ENCODE data around the gene ZSWIM8.

Gene ZSWIM8

DNA sequence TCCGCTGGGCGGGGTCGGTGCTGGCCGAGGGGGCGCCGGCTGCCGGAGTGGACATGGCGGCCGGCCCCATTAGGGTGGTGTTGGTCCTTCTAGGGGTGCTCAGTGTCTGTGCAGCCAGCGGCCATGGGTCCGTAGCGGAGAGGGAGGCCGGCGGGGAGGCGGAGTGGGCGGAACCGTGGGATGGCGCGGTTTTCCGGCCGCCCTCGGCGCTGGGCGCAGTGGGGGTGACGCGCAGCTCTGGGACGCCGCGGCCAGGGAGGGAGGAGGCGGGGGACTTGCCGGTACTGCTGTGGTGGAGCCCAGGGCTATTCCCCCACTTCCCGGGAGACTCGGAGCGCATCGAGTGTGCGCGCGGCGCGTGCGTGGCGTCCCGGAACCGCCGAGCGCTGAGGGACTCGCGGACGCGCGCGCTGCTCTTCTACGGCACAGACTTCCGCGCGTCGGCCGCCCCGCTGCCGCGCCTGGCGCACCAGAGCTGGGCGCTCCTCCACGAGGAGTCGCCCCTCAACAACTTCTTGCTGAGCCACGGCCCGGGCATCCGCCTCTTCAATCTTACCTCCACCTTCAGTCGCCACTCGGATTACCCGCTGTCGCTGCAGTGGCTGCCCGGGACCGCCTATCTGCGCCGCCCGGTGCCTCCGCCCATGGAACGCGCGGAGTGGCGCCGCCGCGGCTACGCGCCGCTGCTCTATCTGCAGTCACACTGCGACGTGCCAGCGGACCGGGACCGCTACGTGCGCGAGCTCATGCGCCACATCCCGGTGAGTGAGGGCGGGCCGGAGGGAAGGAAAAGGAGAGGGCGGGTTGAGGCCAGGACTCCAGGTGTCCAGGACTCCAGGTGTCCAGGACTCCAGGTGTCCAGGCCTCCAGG is 12.9 kb upstream of the ZSWIM8 start (continued):
- TF ChIP-seq ZNF830 (tag by site-specific recombination; IDR thresholded peaks at IDR 0.05; ENCODE audit: low read depth), result no peak
- no peak for TF ChIP-seq ZNF521 (tag by site-specific recombination; IDR thresholded peaks at IDR 0.05)
- 0 out of 2 replicates have a peak, but pooled peaks have one; percentile 28 for TF ChIP-seq MZF1 (tag by site-specific recombination; IDR thresholded peaks at IDR 0.05; ENCODE audit: borderline replicate concordance)
- TF ChIP-seq GLIS1 (tag by site-specific recombination; IDR thresholded peaks at IDR 0.05), result peak; percentile 88
- TF ChIP-seq, protein P1, sequence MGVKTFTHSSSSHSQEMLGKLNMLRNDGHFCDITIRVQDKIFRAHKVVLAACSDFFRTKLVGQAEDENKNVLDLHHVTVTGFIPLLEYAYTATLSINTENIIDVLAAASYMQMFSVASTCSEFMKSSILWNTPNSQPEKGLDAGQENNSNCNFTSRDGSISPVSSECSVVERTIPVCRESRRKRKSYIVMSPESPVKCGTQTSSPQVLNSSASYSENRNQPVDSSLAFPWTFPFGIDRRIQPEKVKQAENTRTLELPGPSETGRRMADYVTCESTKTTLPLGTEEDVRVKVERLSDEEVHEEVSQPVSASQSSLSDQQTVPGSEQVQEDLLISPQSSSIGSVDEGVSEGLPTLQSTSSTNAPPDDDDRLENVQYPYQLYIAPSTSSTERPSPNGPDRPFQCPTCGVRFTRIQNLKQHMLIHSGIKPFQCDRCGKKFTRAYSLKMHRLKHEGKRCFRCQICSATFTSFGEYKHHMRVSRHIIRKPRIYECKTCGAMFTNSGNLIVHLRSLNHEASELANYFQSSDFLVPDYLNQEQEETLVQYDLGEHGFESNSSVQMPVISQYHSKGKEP (tag by site-specific recombination; IDR thresholded peaks at IDR 0.05), result no peak
- TF ChIP-seq, protein P2, sequence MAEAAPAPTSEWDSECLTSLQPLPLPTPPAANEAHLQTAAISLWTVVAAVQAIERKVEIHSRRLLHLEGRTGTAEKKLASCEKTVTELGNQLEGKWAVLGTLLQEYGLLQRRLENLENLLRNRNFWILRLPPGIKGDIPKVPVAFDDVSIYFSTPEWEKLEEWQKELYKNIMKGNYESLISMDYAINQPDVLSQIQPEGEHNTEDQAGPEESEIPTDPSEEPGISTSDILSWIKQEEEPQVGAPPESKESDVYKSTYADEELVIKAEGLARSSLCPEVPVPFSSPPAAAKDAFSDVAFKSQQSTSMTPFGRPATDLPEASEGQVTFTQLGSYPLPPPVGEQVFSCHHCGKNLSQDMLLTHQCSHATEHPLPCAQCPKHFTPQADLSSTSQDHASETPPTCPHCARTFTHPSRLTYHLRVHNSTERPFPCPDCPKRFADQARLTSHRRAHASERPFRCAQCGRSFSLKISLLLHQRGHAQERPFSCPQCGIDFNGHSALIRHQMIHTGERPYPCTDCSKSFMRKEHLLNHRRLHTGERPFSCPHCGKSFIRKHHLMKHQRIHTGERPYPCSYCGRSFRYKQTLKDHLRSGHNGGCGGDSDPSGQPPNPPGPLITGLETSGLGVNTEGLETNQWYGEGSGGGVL (tag by site-specific recombination; IDR thresholded peaks at IDR 0.05), result peak; percentile 88
- no peak for TF ChIP-seq GFI1B (tag by site-specific recombination; IDR thresholded peaks at IDR 0.05)
- no peak for TF ChIP-seq ZNF404 (tag by site-specific recombination; IDR thresholded peaks at IDR 0.05)
- TF ChIP-seq ZFP41 (tag by site-specific recombination; IDR thresholded peaks at IDR 0.05; ENCODE audit: borderline replicate concordance), result no peak
- no peak for TF ChIP-seq ZNF311 (tag by site-specific recombination; IDR thresholded peaks at IDR 0.05; ENCODE audit: borderline replicate concordance)
- peak; percentile 67; the same call in 1 of the 2 replicates for TF ChIP-seq ZNF843 (tag by site-specific recombination; IDR thresholded peaks at IDR 0.05)
- TF ChIP-seq ZNF394 (tag by site-specific recombination; IDR thresholded peaks at IDR 0.05; ENCODE audit: borderline replicate concordance), result peak; percentile 48; the same call in 1 of the 2 replicates
- TF ChIP-seq ZNF248 (tag by site-specific recombination; IDR thresholded peaks at IDR 0.05), result no peak
- no peak for TF ChIP-seq ZNF239 (tag by site-specific recombination; IDR thresholded peaks at IDR 0.05)
- peak; percentile 92 for TF ChIP-seq ZBTB7A (tag by site-specific recombination; IDR thresholded peaks at IDR 0.05; ENCODE audit: low read depth)
- 0 out of 2 replicates have a peak, but pooled peaks have one; percentile 81 for TF ChIP-seq BCL11B (tag by site-specific recombination; IDR thresholded peaks at IDR 0.05; ENCODE audit: low read depth)
- TF ChIP-seq, protein P3, sequence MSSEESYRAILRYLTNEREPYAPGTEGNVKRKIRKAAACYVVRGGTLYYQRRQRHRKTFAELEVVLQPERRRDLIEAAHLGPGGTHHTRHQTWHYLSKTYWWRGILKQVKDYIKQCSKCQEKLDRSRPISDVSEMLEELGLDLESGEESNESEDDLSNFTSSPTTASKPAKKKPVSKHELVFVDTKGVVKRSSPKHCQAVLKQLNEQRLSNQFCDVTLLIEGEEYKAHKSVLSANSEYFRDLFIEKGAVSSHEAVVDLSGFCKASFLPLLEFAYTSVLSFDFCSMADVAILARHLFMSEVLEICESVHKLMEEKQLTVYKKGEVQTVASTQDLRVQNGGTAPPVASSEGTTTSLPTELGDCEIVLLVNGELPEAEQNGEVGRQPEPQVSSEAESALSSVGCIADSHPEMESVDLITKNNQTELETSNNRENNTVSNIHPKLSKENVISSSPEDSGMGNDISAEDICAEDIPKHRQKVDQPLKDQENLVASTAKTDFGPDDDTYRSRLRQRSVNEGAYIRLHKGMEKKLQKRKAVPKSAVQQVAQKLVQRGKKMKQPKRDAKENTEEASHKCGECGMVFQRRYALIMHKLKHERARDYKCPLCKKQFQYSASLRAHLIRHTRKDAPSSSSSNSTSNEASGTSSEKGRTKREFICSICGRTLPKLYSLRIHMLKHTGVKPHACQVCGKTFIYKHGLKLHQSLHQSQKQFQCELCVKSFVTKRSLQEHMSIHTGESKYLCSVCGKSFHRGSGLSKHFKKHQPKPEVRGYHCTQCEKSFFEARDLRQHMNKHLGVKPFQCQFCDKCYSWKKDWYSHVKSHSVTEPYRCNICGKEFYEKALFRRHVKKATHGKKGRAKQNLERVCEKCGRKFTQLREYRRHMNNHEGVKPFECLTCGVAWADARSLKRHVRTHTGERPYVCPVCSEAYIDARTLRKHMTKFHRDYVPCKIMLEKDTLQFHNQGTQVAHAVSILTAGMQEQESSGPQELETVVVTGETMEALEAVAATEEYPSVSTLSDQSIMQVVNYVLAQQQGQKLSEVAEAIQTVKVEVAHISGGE (tag by site-specific recombination; conservative IDR thresholded peaks at IDR 0.05; ENCODE audit: low read depth), result peak; percentile 57
- TF ChIP-seq, protein P4, sequence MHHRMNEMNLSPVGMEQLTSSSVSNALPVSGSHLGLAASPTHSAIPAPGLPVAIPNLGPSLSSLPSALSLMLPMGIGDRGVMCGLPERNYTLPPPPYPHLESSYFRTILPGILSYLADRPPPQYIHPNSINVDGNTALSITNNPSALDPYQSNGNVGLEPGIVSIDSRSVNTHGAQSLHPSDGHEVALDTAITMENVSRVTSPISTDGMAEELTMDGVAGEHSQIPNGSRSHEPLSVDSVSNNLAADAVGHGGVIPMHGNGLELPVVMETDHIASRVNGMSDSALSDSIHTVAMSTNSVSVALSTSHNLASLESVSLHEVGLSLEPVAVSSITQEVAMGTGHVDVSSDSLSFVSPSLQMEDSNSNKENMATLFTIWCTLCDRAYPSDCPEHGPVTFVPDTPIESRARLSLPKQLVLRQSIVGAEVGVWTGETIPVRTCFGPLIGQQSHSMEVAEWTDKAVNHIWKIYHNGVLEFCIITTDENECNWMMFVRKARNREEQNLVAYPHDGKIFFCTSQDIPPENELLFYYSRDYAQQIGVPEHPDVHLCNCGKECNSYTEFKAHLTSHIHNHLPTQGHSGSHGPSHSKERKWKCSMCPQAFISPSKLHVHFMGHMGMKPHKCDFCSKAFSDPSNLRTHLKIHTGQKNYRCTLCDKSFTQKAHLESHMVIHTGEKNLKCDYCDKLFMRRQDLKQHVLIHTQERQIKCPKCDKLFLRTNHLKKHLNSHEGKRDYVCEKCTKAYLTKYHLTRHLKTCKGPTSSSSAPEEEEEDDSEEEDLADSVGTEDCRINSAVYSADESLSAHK (tag by site-specific recombination; IDR thresholded peaks at IDR 0.05), result no peak
- TF ChIP-seq, protein P5, sequence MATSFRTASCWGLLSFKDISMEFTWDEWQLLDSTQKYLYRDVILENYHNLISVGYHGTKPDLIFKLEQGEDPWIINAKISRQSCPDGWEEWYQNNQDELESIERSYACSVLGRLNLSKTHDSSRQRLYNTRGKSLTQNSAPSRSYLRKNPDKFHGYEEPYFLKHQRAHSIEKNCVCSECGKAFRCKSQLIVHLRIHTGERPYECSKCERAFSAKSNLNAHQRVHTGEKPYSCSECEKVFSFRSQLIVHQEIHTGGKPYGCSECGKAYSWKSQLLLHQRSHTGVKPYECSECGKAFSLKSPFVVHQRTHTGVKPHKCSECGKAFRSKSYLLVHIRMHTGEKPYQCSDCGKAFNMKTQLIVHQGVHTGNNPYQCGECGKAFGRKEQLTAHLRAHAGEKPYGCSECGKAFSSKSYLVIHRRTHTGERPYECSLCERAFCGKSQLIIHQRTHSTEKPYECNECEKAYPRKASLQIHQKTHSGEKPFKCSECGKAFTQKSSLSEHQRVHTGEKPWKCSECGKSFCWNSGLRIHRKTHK (tag by site-specific recombination; IDR thresholded peaks at IDR 0.05), result no peak
- TF ChIP-seq, protein P6, sequence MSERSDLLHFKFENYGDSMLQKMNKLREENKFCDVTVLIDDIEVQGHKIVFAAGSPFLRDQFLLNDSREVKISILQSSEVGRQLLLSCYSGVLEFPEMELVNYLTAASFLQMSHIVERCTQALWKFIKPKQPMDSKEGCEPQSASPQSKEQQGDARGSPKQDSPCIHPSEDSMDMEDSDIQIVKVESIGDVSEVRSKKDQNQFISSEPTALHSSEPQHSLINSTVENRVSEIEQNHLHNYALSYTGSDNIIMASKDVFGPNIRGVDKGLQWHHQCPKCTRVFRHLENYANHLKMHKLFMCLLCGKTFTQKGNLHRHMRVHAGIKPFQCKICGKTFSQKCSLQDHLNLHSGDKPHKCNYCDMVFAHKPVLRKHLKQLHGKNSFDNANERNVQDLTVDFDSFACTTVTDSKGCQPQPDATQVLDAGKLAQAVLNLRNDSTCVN (tag by site-specific recombination; optimal IDR thresholded peaks at IDR 0.05), result peak; percentile 100
- peak; percentile 39; the same call in 1 of the 2 replicates for TF ChIP-seq KLF10 (tag by site-specific recombination; IDR thresholded peaks at IDR 0.05)
- peak; percentile 75 for TF ChIP-seq ZBTB8A (tag by site-specific recombination; IDR thresholded peaks at IDR 0.05)
- no peak for TF ChIP-seq ZNF350 (tag by site-specific recombination; IDR thresholded peaks at IDR 0.05)

Measured in HEK293 (cell line).